Measurements from ENCODE around the gene MORN3. TPM values are rescaled to one million over a fixed set of nuclear protein-coding genes. Genes with fewer than 3 reads are reported as not detected.
A peak's percentile ranks its signal among the peaks of the same experiment; 100 is the strongest.
"Not testable (repeated sequence)": the region's sequence is repeated elsewhere in the genome, so short reads cannot be mapped to it uniquely, and the experiment has no call there.

The MORN3 gene, protein sequence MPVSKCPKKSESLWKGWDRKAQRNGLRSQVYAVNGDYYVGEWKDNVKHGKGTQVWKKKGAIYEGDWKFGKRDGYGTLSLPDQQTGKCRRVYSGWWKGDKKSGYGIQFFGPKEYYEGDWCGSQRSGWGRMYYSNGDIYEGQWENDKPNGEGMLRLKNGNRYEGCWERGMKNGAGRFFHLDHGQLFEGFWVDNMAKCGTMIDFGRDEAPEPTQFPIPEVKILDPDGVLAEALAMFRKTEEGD
- 1 to 10 TPM in 1 of 2 experiments, under 1 TPM in 1; 0.51 to 1.1 TPM for total RNA-seq

DNA sequence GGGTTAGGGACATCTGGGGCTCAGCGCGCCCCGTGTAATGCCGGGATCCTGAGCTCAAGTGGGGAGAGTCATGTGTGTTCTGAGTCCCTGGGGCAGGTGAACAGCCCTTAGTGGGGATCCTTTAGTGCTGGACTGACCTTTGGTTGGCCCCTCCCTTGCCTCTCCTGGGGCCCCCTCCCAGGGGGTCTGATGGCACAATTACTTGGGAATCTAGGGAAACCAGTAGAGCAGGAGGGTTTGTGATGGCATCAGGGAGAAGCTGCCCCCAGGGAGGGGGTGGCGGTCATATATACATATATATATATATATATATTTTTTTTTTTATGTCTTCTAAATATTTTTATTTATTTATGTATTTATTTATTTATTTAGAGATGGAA is at the start of gene MORN3:
Gene MORN3 (minus strand): TSS at position 134 of the 380 bp plus-strand sequence. CDS start 171 bp downstream, outside the sequence.
- TF ChIP-seq, protein P1, sequence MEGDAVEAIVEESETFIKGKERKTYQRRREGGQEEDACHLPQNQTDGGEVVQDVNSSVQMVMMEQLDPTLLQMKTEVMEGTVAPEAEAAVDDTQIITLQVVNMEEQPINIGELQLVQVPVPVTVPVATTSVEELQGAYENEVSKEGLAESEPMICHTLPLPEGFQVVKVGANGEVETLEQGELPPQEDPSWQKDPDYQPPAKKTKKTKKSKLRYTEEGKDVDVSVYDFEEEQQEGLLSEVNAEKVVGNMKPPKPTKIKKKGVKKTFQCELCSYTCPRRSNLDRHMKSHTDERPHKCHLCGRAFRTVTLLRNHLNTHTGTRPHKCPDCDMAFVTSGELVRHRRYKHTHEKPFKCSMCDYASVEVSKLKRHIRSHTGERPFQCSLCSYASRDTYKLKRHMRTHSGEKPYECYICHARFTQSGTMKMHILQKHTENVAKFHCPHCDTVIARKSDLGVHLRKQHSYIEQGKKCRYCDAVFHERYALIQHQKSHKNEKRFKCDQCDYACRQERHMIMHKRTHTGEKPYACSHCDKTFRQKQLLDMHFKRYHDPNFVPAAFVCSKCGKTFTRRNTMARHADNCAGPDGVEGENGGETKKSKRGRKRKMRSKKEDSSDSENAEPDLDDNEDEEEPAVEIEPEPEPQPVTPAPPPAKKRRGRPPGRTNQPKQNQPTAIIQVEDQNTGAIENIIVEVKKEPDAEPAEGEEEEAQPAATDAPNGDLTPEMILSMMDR (IDR thresholded peaks at IDR 0.05), result no peak
- peak within 1 kb of the TSS; percentile 2 for H3K27ac Mint-ChIP-seq
- no peak within 1 kb of the TSS for H3K4me3 Mint-ChIP-seq
- CTCF ChIA-PET, result interaction anchor here (0.9 to 6.5 kb wide), 18 partner anchors 10 to 226 kb away, joined by 3 to 76 read pairs (median 9); partner anchors contain the start of gene ORAI1
- DNase-seq (no peak), ATAC-seq (no peak)
- H3K9me3 Mint-ChIP-seq, result no peaks in the 10 kb centered on the region
- H3K27me3 Mint-ChIP-seq, result no peaks in the 10 kb centered on the region
- POLR2A ChIA-PET, result interaction anchor here (0.5 to 2.8 kb wide), 9 partner anchors 9 to 220 kb away, joined by 3 to 19 read pairs (median 4); partner anchors contain the start of gene ORAI1
- intact Hi-C loops (cut with micrococcal nuclease), result no loop called here
- H3K4me1 Mint-ChIP-seq (ENCODE audit: low read depth), result peaks cover 45% of the 10 kb centered on the region
- peaks cover 11% of the 10 kb centered on the region for H3K36me3 Mint-ChIP-seq (ENCODE audit: low read depth)

DNA sequence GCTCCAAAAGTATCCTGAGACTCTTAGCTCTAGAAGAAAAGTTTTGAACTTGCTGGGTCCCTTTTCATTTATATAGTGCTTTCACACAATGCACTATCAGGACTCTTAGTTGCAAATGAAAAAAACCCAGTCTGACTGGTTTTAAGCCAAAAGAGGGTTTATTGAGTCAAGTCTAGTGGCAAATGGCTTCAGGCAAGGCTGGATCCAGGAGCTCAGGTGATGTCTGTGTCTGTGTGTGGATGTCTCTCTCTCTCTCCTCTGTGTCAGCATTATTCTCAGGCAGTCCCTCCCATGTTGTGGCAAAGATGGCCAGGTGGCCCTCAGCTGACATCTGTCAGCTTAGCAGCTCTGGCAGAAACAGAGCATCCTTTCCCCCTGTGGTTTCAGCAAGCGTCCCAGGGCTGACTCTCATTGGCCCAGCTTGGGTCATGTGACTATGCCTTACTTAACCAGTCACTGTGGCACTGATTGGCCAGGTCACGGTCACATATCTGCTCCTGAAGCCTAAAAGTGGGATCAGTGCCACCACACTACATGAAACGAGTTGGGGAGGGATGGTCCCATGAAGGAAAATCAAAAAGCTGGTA is 49.3 kb upstream of the MORN3 start:
- DNase-seq (peak; percentile 37), ATAC-seq (peak; percentile 49)
- no peak overlapping the region for H3K27ac Mint-ChIP-seq
- H3K36me3 Mint-ChIP-seq (ENCODE audit: low read depth), result peaks cover 9% of the 10 kb centered on the region
- H3K4me3 Mint-ChIP-seq, result no peak overlapping the region
- POLR2A ChIA-PET, result interaction anchor here (0.6 to 1.0 kb wide), 2 partner anchors 99 to 372 kb away, joined by 3 read pairs; no protein-coding TSS in a partner anchor
- H3K27me3 Mint-ChIP-seq, result no peaks in the 10 kb centered on the region
- intact Hi-C loops (cut with micrococcal nuclease), result no loop called here
- CTCF ChIA-PET, result interaction anchor here (1.0 to 4.7 kb wide), 7 partner anchors 8 to 93 kb away, joined by 3 to 27 read pairs (median 4); partner anchors contain the start of gene RHOF
- H3K4me1 Mint-ChIP-seq (ENCODE audit: low read depth), result peaks cover 18% of the 10 kb centered on the region
- TF ChIP-seq, protein P1 (IDR thresholded peaks at IDR 0.05), result no peak
- no peaks in the 10 kb centered on the region for H3K9me3 Mint-ChIP-seq

DNA sequence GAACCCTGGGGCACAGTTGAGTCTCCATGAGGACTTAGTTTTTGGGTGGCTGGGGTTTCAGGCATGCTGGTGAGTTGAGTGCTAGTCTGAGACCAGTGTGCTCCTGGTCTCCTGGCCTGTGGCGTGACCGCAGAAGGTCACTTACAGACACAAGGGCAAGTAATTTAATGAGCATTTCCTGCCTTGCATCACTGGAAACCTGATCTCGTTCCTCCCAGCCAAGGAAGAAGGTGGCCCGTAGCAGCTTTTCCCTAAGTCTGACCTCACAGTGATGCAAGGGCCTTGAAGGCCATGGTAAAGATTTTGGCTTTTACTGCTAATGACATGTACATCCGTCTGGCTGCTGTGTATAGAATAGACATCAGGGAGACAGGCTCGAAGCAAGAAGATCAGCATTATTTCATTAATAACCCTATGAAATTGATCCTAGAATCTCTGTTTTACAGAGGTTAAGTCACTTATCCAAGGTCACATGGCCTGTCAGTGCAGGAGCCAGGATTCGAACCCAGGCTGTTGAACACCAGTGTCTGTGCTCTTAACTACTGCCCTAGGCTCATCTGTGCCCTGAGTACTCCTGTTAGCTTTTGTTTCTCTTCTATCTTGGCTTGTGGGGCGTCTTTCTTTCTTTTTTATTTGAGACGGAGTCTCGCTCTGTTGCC is 47.7 kb upstream of the MORN3 start:
- TF ChIP-seq, protein P1 (IDR thresholded peaks at IDR 0.05), result no peak
- Mint-ChIP-seq H3K4me3 (no peak overlapping the region), H3K36me3 (ENCODE audit: low read depth) (peaks cover 6% of the 10 kb centered on the region), H3K27ac (no peak overlapping the region), H3K4me1 (ENCODE audit: low read depth) (peaks cover 20% of the 10 kb centered on the region), H3K27me3 (no peaks in the 10 kb centered on the region), H3K9me3 (no peaks in the 10 kb centered on the region)
- ChIA-PET POLR2A (interaction anchor here (1.1 kb wide), 1 partner anchor 39 kb away, joined by 3 read pairs; no protein-coding TSS in a partner anchor), CTCF (interaction anchor here (1.2 to 4.7 kb wide), 4 partner anchors 53 to 95 kb away, joined by 3 to 27 read pairs (median 7); partner anchors contain the start of gene RHOF)
- intact Hi-C loops (cut with micrococcal nuclease), result no loop called here
- DNase-seq, result no peak
- ATAC-seq, result no peak

DNA sequence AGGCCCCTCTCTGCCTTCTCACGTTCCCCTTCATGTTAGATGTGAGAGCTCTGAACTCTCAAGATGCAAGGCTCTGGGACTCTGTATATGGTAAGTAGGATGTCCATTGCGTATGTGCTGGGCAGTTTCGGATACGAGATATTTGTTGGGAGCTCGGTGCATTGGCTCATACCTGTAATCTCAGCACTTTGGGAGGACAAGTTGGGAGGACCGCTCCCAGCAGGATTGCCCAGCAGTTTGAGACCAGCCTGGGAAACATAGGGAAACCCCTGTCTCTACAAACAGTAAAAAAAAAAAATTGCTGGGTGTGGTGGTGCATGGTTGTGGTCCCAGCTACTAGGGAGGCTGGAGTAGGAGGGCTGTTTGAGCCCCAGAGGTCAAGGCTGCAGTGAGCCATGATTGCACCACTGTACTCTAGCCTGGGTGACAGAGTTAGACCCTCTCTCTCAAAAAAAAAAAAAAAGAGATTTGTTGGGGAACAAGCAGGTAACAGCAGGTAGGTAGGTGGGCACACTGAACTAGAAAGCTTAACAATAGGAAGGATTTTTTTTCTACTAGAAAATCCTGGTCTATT is 46.5 kb upstream of the MORN3 start:
- no peak for ATAC-seq
- Mint-ChIP-seq H3K4me3 (no peak overlapping the region), H3K27me3 (no peaks in the 10 kb centered on the region), H3K36me3 (ENCODE audit: low read depth) (peaks cover 6% of the 10 kb centered on the region), H3K9me3 (no peaks in the 10 kb centered on the region), H3K27ac (no peak overlapping the region), H3K4me1 (ENCODE audit: low read depth) (peaks cover 24% of the 10 kb centered on the region)
- no peak for DNase-seq
- ChIA-PET CTCF (interaction anchor here (0.7 to 1.4 kb wide), 3 partner anchors 57 to 272 kb away, joined by 3 to 7 read pairs (median 3); partner anchors contain the start of gene RHOF), POLR2A (interaction anchor here (0.7 kb wide), 1 partner anchor 77 kb away, joined by 3 read pairs; the partner anchor contains the start of gene RHOF)
- intact Hi-C loops (cut with micrococcal nuclease), result no loop called here
- TF ChIP-seq, protein P1 (IDR thresholded peaks at IDR 0.05), result no peak

DNA sequence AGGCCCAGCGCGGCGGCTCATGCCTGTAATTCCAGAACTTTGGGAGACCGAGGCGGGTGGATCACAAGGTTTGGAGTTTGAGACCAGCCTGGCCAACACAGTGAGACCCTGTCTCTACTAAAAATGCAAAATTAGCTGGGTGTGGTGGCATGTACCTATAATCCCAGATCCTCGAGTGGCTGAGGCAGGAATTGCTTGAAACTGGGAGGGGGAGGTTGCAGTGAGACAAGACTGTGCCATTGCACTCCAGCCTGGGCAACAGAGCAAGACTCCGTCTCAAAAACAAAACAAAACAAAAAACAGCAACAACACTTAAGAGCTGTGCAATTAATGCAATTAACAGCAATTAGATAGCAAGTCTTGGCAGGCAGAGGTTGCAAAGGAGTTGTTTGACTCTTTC is 45.6 kb upstream of the MORN3 start:
- peaks cover 23% of the 10 kb centered on the region for H3K4me1 Mint-ChIP-seq (ENCODE audit: low read depth)
- intact Hi-C loops (cut with micrococcal nuclease); ATAC-seq; H3K36me3 Mint-ChIP-seq (ENCODE audit: low read depth); H3K27ac Mint-ChIP-seq; H3K27me3 Mint-ChIP-seq; DNase-seq; POLR2A ChIA-PET; H3K4me3 Mint-ChIP-seq; H3K9me3 Mint-ChIP-seq: not testable (repeated sequence)
- CTCF ChIA-PET, result interaction anchor here (1.4 kb wide), 1 partner anchor 79 kb away, joined by 7 read pairs; the partner anchor contains the start of gene RHOF

Data from activated CD8-positive, alpha-beta T cell treated with anti-CD3 and anti-CD28 coated beads for 36 hours (primary cell).